GM18909 (cell line): Measurements from ENCODE around the gene SARDH.
"Not testable (repeated sequence)": the region's sequence is repeated elsewhere in the genome, so short reads cannot be mapped to it uniquely, and the experiment has no call there.

Experiments
- ATAC-seq: cut with Tn5 transposase; IDR thresholded peaks from one replicate; pipeline ENCODE4 v1.9.1; 2021; ENCODE audit warnings: mild to moderate bottlenecking; ENCODE audit not compliant: unreplicated experiment, poor library complexity

Gene SARDH

DNA sequence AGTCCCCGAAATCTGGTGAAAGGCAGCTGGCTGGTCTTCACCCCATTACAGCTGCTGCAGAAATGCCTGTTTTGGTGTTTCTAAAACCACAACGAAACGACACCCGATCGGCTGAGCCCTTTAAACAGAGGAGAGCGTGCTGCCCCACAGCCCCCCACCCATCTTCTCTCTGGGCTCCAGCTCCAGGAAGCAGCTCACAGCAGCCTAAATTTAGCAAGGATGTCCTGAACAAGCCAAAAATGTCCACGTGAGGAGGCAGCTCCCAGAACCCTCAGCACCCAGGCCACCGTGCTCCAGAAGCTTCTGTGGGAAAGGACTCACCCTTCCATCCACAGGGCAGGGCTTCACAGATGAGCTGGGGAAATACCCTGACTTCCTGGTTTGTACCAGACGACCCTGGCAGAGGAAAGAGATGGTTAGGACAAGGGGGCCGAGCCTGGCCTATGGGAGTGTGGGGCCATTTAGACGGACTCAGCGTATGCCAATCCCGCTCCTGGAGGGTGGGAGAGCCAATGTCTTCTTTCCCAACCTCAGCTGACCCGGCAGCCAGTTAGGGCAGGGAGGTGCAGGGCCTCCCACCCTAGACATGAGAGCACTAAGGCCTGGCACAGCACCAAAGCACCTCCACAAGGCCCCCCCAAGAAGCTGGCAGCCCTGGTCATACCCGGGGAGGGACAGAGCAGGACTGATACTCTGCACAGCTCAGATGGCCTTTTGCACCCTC, 39.1 kb upstream of the SARDH start:
- no peak for ATAC-seq

DNA sequence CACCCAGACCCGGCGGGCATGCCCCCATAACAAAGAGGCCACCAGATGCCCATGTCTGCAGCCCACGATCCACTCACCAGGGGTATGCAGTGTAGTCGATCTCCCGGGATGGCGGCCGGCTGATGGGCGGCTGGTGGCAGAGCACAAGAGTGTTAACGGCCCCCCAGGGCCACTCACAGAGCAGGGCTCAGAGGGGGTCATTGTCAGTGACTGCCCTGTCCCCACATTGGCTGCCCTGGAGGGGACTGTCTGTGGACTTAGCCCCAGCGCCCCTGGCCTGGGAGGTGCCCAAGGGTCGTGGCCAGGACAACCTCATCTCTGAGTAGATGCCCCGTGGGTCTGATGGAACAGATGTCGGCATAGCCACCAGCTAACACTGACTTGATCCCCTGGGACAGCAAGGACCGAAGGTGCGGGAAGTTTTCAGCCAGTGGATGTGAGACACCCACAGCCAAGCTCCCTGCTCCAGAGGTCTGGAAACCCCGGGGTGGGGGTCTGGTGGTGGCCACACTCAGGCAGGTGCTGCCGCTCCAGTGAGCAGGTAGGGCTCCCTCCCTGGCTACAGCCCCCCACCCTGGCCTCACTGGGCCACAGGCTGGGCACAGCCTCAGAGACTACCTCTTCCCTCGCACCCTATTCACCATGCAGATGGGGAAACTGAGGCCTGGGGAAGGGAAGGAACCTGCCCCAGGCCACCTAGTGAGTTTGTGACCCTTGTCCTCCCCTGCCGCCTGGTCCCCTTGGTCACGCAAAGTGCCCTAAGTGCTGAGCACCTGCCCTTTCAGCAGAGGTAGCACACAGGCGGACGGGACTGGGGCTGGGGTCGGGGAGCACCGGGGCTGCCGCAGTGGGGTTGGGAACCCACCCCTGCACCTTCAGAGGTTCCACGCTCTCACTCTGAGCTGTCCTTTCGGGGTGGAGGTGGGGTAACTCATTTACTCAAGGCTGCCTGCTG, 38.1 kb upstream of the SARDH start:
- ATAC-seq = no peak

DNA sequence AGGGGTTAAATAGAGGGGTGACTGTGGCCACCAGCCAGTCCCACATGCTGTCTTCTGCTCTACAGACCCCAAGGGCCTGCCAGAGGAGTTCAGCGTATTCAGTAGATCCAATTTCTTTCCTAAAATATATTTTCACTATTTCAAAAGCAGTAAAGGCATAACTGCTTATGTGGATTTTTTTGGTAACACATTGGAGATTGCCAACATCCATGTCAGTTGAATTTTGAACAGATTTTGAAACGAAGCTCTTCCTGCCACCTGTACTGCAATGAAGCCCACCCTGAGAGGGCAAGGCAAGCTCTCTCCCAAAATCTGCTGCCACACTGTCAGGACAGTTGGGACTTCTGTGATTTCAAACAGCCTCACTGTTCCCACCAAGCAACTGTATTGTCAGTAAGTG, 37.1 kb upstream of the SARDH start:
- no peak for ATAC-seq

DNA sequence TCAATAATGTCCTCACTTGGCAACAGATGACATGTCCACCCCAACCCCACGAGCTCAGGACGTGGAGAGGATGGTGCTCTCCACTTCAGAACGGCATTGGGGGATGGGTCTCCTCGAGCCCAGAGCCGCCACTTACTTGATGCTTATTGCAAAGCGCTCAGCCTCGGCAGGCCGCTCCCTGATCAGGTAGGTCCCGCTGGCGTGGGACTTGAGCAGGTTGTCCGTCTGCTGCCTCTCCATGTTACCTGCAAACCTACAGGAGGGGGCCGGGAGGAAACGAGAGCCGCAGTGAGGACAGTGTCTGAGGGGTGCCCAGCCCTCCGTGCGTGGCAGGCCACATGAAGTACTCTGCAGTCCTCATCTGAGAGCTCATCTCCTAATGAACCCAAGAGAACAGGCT, 36.6 kb upstream of the SARDH start:
- ATAC-seq = no peak

GRCh38 chr9:133773889-133774655, 35.9 kb upstream of the SARDH start:
- no peak for ATAC-seq

- no peak for ATAC-seq
Measured at GRCh38 chr9:133772581-133772980, 34.4 kb upstream of the SARDH start.

DNA sequence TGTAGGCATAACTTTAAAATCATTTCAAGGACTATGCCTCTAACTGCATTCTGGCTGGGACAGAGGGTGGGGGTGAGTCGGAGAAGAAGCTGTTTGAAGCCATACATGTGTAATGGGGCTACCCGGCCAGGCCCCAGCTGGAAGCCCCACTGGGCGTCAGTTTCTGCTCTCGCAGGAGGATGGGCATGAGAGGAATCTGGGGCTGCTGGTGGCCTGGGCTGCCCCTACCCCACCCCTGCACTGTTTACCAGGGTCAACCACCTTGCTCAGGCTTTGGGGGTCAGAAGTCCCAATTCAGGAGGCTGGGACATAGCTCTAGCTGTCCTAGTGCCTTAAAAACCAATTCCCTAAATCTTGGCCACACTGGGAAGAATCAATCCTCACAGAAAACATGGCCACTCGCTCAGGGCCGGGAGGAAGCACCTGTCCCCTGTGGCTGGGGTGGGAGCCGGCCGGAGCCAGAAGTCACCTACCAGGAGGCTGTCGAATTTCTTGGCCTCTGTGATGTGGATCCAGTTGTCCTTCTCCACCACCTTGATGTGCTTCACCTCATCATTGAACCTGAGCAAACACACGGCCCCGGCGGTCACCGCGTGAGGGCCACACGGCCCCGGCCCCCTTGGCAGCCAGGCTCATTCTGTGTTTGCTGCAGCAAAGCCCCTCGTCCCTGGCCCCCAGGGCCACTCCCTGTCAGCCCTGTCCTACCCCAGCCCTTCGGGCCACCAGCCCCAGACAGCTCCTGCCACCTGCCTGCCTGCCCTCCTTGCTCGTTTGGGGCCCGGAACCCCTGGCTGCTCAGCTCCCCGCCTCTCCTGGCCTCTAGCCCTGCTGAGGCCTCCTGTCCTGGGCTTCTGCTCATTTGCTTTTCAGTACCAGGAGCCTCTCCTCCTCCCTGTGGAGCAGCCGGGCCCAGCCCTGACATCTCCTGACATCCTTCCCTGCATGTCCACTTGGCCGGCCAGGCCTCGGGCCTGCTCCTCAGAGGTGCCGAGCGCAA, 33.6 kb upstream of the SARDH start:
- no peak for ATAC-seq

DNA sequence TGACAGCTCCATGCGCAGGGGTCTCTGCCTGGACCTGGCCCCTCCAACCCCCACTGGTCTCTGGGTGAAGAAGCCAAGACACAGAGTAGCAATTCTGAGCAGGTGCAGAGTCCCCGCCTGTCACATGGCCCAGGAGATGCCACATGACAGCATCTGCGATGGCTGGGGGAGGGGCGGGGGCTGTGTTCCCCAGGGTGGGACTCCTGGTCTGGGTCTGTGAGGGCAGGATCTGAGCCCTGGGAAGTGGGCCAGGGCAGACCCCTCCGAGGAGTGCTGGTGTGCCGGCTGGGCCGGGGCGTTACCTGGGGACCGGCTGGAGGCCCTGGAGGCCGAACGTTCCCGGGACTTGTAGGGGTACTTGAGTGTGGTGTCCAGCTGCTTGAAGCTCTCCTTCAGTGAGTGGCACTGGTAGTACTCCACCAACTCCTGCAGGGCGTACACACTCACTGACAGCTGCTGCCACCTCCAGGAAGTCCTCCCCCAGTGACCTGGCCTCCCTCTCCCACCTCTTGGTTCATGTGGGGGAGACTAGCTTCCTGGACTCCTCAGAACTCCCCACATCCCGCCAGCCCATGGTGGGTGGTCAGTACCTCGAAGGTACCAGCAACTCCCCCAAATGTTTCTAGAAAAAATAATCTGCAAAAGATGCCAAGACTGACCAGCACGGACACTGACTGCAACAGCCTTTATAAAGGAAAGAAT, 32.1 kb upstream of the SARDH start:
- no peak for ATAC-seq

GRCh38 chr9:133769511-133770075, 31.4 kb upstream of the SARDH start:
- no peak for ATAC-seq

DNA sequence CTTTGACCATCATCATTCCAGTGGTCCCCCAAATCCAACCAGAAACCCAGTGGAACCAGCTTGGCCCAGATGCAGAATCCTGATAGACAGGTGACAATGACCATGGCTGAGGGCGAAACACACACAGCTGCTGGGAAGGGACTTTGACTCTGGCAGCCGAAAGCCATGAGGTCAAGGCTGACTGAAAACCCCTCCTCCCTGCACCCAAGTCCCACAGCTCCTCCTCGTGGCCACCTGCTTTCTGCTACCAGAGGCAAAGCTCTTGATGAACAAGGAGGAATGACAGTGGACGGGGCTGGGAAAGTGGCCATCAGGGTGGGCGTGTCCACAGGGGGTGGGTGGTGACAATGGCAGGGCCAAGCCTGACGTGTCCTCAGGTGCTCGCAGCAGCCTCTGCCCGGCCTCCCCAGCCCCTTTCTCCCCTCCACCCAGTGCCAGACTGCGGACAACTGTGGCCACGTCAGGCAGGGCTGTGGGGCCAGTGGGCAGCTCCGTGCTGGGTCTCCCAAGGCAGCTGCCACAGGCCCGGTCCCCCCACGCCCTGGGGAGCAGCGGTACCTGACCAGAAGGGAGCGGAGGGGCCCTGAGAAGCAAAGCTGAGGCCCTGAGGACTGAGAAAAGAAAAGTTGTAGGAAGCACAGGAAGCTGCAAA, 30.8 kb upstream of the SARDH start:
- no peak for ATAC-seq

DNA sequence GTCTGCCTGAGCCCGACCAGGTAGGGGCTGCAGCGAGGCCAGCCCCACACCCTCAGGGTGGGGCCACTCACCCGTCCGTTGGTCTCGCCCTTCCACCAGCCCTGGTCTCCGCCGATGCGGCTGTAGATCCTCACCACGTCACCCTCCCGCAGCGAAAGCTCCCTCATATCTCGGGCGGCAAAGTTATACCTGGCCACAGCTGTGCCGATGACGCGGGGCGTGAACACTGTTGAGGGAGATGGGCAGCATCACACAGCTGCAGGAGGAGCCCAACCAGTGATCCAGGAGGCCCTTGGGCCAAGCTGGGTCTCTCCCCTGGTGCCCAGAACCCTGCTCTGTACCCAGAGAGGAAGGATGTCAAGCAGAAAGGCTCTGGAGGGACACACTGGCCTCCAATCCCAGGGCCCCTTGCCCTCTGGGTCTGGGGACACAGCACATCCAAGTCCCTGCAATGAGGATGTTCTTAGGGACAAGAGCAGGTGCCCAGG, 30.3 kb upstream of the SARDH start:
- ATAC-seq = no peak

- no peak for ATAC-seq
Measured at GRCh38 chr9:133767625-133768024, 29.5 kb upstream of the SARDH start.

DNA sequence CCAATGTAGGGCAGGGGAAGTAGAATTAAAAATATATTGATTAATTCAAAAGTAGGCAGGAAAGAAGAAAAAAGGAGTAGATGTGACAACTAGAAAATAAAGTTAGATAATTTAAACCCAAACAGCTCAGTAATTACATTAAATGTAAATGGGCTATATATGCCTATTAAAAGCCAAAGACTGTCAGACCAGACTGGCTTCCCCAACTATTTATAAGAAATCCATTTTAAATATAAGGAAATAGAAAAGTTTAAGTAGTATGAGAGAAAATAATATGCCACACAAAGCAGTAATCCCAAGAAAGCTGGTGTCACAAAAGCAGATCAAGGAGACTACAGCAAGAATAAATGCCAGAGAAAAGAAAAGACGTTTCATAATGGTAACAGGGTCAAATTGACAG, 28.9 kb upstream of the SARDH start:
- no peak for ATAC-seq

DNA sequence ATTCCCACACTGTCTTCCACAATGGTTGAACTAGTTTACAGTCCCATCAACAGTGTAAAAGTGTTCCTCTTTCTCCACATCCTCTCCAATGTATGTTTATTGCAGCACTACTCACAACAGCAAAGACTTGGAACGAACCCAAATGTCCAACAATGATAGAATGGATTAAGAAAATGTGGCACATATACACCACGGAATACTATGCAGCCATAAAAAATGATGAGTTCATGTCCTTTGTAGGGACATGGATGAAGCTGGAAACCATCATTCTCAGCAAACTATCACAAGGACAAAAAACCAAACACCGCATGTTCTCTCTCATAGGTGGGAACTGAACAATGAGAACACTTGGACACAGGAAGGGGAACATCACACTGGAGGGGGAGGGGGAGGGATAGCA, 28.1 kb upstream of the SARDH start:
- ATAC-seq = not testable (repeated sequence)

DNA sequence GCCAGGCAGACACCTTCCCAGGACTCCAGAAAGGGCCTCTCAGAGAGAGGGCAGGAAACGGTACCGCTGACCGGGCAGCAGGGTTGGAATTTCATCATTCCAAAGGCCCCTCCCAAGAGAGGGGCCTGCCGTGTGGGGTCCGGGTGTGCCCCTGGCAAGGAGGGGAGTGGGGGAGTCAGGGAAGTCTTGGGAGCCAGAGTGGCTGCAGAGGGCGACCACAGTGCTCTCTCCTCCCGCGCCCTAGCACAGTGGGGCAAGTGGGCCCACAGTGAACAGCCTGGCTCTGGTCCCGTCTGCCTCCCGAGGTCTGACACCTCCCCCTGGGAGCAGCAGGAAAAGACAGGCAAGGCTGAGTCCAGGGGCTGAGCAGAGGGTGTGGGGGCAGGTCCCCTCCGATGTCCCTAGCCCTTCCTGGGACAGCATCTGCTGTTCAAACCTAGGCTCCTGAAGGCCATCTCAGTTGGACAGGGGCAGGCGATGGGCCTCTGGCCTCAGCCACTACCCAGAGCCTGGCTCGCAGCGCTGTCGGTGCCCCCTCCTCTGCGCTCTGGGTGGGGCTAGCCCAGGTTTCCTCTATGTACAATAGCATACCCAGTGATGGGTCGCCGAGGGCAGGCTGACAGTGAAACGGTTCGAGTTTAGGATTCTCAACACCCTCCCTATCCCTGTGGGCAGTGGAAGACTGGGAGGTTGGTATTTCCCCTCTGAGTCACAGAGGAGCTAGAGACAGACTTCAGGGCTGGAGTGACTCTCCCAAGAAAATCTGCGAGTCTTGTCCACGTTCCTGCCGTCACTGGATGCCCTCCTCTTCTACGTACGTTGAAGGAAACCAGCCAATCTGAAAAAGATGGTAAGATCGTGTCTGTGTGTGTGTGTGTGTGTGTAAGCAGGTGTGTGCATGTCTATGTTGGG, 25.4 kb upstream of the SARDH start:
- no peak for ATAC-seq

GRCh38 chr9:133762488-133763271, 24.5 kb upstream of the SARDH start:
- no peak for ATAC-seq
